Fibroblast of skin of back (primary cell): ENCODE results near the gene DNM2. TPM values are rescaled to one million over a fixed set of nuclear protein-coding genes. Genes with fewer than 3 reads are reported as not detected.
A peak's percentile ranks its signal among the peaks of the same experiment; 100 is the strongest.
"Not testable (repeated sequence)": the region's sequence is repeated elsewhere in the genome, so short reads cannot be mapped to it uniquely, and the experiment has no call there.

Experiments used
- DNase-seq: peaks from one replicate; pipeline ENCODE4 v3.0.0-alpha.2; 2013
- polyA plus RNA-seq, 2 experiments: library from polyadenylated mRNA; unstranded; fragments of 120-200 nt; gene quantifications; one replicate each; pipeline ENCODE4 v1.2.1, GENCODE V29; 2013; ENCODE audit not compliant: insufficient read length in 2 of 2

The DNM2 gene
- 109 TPM for polyA plus RNA-seq (2013, experiment 1 of 2; ENCODE audit: insufficient read length)
- polyA plus RNA-seq (2013, experiment 2 of 2; ENCODE audit: insufficient read length), result 73.0 TPM

DNA sequence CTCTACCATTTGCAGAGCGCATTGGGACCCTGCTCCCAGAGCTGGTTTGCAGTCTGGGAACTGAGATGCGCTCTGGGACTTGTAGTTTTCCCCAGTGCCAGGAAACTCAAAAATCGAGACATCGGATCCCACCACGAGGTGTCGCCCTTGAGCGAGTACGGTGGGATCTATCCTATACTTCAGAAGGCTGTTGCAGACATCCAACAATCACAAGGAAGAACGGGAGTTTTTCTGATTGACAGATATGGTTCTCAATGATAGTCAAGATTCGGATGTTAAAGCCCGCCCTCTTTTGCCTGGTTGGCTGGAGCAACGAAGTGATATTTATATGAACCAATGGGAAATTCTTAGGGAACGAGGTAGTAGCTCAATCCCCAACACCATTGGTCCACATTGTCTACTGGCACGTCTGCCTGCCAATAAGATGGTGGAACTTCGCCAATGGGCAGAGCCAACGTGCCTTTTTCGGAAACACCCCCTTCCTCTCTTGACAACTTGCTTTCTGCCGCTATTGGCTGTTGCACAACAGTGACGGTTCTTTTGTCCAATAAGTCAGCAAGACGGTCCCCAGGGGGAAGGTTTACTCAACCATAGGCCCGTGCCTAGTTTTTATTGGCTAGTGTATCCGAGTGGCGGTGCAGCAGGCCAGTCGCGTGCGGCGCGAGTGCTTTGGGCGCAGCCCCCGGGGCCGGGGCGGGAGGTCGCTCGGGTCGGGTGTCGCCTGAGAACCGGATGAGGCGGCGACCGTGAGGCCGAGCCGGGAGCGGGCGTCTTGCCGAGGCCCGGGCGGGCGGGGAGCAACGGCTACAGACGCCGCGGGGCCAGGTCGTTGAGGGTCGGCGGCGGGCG lies at the start of gene DNM2:
Gene DNM2 (plus strand): TSS at position 724 of the 849 bp plus-strand sequence. CDS start 164 bp downstream, outside the sequence.
- peak; percentile 100 for DNase-seq

DNA sequence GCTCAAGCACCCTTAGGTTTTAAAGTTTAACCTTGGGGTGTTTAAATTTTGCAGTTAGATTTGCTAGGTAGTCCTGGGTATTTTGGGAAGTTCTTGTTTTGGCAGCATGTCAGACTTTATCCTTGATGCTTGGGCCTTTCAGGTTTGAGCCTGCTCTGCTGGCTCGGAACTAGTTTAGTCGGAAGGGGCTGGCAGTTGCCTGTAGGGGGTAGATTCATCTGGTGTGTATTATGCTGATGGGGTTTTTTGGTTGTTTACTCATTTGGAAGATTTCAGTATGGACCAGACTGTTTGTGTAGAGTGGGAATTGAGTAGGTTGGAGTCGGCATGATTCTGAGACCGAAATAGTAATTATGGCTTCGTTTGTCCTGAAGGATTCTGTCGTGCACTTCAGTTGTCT lies 48.6 kb upstream of the DNM2 start:
- no peak for DNase-seq

DNA sequence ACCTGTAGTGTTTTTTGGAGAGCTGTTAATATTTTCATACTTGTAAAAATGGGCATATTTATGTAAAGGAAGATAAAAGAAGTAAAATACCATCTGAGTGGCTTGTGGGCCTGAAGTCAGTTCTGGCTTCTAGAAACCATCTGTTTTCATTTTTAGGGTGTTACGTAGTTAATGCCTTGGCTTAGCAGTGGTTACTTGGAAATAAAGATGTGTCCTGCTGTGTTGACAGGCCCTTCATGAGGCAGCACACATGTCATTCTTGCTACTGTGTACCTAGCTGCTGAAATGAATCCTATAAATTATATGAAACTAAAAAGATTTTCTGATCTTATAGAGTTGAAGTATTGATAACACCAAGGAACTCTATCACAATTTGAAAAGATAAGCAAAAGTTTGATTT lies 47.7 kb upstream of the DNM2 start:
- peak; percentile 53 for DNase-seq

DNA sequence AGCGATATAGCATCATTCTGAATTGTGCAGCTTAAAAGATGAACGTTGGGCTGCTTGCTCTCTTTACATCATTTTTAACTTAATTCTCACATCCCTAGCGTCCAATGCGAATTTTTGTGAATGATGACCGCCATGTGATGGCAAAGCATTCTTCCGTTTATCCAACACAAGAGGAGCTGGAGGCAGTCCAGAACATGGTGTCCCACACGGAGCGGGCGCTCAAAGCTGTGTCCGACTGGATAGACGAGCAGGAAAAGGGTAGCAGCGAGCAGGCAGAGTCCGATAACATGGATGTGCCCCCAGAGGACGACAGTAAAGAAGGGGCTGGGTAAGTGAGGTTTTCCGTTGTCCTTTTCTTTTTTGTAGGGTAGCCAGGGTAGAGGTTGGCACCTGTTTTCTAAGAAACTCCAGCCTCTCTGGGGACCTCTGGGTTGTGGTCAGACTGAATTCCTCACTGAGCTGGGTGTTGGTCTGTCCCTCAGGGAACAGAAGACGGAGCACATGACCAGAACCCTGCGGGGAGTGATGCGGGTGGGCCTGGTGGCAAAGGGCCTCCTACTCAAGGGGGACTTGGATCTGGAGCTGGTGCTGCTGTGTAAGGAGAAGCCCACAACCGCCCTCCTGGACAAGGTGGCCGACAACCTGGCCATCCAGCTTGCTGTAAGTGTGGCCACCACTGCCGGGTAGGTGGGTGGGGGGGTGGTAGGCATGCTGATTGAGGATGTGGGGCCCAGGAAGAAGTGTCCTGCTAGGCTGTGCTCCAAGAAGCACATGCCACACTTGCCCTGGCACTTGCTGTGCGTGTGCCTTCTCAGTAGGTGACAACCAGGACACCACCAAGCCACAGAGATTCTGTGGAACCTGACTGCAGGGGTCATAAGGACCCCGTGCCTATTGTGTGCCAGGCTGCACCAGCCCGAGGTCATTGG lies 46.7 kb upstream of the DNM2 start:
- DNase-seq, result no peak

DNA sequence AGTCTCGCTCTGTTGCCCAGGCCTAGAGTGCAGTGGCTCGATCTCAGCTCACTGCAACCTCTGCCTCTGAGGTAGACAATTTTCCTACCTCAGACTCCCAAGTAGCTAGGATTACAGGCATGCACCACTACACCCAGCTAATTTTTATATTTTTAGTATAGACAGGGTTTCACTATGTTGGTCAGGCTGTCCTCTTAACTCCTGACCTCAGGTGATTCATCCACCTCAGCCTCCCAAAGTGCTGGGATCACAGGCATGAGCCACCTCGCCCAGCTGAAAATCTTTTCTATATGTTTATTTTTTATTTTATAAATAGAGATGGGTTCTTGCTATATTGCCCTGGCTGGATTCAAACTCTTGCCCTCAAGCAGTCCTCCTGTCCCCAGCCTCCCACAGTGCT lies 46.0 kb upstream of the DNM2 start:
- DNase-seq, result not testable (repeated sequence)

DNA sequence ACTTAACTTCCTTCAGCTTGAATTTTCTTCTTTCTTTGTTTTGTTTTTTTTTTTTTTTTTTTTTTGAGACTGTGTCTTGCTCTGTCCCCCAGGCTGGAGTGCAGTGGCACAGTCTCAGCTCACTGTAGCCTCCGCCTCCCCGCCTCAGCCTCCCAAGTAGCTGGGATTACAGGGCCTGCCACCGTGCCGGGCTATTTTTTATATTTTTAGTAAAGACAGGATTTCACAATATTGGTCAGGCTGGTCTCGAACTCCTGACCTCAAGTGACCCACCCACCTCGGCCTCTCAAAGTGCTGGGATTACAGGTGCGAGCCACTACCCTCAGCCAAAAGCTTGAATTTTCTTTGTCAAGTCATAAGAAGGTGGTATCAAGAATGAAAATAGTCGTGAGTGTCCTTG lies 42.7 kb upstream of the DNM2 start:
- not testable (repeated sequence) for DNase-seq

DNA sequence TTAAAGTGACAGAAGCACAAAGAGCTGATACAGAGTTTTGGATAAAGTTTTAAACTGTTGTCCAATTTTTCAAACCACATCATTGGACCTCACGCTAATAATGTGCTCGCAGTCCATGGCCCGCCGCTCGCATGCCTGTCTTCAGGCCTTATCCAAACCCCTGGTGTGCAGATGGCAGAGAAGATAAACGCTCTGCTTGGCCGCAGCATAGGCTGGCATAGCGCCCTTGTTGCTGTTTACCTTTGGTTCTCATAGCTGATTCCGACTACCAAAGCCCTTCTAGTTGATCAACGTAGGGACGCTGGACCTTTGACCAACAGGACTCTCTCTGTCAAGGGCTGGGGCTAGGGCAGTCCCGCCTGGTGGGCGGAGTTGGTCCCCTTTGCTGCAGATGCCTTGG lies 40.1 kb upstream of the DNM2 start:
- DNase-seq, result no peak

DNA sequence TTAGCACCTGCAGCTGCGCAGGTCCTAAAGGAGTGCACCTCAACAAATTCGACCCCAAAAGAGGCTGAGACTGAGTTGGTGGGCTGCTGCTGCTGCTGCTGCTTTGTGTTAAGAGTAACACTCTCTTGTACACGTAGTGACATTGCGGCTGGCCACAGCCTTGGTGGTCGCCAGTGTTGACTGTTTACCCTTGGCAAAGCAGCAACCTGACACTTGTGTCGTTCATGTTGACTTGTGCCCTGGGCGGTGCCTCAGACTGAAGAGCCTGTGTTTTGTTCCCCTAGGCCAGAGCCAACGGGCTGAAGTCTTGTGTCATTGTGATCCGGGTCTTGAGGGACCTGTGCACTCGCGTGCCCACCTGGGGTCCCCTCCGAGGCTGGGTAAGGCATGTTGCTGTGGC lies 39.1 kb upstream of the DNM2 start:
- no peak for DNase-seq

DNA sequence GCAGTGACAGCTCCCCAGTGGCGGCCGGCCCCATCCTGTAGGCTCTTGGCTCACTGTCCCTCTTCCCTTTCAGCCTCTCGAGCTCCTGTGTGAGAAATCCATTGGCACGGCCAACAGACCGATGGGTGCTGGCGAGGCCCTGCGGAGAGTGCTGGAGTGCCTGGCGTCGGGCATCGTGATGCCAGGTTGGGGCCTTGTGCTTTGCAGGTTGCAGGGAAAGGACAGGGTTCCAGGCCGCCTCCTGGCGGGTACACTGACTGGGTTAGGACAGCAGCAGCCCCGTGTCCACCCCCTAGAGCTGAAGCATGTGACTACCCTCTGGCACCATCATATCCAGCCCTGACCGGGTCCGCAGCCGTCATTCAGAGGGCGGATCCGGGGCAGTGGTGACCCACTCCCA lies 38.1 kb upstream of the DNM2 start:
- DNase-seq, result no peak

DNA sequence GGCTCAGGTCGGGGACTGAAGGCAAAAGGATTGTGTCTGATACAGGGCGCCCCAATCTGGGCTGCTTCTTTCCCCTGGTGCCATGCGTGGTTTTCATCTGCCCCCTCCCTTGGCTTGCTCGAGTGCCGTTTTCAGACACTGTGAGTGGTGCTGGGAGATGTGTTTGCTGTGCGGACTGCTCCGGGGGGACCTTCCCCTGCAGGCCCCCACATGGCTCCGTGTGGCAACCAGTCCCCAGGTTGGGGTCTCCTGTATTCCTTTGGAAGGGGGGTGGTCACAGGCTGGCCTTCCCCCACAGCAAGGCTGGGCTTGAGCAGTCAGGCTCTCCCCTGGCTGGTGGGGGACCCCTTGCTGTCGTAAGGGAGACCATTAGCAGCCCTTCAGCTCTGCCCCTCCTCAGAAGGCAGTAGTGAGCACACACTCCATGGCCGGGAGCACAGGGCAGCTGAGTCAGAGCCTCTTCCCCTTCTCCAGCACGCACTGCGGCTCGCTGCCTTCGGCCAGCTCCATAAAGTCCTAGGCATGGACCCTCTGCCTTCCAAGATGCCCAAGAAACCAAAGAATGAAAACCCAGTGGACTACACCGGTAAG lies 37.2 kb upstream of the DNM2 start:
- no peak for DNase-seq

DNA sequence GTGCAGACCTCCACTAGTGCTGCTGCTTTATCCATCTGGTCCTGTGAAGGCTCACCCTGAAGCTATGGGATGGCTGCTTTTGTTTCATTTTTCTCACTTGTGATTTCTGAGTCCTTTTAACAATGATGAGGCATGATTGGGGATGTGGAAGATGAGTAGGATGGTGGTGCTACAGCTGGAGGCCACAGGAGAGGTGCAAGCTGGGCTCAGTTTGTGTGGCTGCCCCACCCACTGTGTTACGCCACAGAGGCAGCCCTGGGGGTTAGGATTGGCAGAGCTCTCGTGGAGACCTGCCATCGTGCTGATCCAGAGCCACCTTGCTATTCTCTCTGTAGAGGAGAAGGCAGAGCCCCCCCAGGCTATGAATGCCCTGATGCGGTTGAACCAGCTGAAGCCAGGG lies 36.2 kb upstream of the DNM2 start:
- no peak for DNase-seq

DNA sequence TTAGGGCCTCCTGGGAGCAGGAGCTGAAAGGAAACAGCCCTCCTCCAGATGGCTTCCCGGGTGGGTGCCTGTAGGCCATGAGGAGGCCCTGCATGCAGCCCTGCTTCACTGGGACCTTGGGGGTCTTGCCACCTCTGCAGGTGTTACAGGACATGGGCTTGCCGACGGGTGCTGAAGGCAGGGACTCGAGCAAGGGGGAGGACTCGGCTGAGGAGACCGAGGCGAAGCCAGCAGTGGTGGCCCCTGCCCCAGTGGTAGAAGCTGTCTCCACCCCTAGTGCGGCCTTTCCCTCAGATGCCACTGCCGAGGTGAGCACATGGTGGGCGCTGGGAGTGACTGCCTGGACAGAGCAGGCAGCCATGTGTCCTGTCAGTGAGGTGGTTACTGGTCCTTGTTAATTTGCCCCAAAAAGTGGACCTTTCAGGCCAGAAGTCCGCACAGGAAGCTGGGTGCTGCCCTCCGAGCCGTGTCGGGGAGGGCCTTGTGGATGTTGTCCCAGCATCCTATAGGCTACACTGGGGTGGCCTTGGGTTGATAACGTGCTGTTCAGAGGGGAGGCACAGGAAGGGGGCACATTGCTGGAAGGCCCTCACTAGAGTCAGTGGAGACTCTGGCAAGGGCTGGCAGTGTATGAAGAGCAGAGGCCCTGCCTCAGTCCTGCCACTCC lies 35.3 kb upstream of the DNM2 start:
- DNase-seq, result no peak

DNA sequence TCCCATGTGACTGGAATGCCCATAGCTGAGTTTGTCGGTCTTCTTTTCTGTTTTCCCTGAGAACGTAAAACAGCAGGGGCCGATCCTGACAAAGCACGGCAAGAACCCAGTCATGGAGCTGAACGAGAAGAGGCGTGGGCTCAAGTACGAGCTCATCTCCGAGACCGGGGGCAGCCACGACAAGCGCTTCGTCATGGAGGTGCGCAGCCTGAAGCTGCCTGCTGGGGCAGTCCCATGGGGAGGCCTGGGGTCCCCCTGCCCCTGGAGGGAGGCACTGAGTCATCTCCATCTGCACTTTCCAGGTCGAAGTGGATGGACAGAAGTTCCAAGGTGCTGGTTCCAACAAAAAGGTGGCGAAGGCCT lies 34.8 kb upstream of the DNM2 start:
- DNase-seq, result no peak

DNA sequence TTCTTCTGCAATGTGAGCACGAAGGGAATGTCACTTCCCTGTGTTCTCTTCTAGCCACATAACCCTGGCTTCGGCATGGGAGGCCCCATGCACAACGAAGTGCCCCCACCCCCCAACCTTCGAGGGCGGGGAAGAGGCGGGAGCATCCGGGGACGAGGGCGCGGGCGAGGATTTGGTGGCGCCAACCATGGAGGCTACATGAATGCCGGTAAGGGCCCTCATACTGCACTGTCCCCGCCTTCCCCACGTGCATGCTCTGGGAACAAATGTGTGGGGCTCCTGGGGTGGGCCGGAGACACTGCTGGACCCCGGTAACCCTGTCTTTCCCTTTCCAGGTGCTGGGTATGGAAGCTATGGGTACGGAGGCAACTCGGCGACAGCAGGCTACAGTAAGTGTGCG lies 34.3 kb upstream of the DNM2 start:
- no peak for DNase-seq

DNA sequence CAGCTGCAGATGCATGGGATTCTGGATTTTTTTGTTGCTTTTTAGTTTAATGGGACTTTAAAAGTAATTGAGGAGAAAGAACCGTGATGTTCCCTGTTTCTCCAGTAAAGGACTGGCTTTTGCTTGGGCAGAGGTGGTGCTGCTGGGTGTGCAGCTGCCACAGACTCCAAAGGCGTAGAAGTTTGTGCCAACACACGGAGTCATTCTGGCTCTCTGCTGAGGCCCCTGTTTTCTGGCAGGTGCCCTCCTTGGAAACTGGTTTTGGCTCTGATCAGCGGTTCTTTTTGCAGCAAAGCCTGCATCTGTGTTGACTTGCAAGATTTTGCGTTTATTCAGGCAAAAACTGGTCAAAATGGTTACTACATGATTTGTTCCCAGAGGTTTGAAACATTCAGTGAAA lies 32.7 kb upstream of the DNM2 start:
- no peak for DNase-seq

DNA sequence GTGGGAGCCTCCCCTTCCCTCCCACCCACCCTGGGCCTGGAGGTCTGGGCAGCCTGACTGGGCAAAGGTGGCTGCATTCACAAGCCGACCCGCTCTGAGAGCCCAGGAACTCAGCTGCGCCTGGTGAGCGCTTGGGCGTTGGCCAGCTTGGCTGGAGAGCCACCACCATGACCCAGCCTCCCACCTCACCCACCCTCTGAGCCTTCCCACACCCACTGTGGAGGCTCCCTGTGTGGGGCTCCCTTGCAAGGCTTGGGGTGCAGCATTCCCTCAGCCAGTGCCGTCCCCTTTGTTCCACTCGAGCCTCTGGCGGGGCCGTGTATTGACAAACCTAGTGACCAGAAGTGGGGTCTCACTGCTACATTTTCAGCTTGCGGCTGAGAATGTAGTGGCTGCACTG lies 31.7 kb upstream of the DNM2 start:
- no peak for DNase-seq

DNA sequence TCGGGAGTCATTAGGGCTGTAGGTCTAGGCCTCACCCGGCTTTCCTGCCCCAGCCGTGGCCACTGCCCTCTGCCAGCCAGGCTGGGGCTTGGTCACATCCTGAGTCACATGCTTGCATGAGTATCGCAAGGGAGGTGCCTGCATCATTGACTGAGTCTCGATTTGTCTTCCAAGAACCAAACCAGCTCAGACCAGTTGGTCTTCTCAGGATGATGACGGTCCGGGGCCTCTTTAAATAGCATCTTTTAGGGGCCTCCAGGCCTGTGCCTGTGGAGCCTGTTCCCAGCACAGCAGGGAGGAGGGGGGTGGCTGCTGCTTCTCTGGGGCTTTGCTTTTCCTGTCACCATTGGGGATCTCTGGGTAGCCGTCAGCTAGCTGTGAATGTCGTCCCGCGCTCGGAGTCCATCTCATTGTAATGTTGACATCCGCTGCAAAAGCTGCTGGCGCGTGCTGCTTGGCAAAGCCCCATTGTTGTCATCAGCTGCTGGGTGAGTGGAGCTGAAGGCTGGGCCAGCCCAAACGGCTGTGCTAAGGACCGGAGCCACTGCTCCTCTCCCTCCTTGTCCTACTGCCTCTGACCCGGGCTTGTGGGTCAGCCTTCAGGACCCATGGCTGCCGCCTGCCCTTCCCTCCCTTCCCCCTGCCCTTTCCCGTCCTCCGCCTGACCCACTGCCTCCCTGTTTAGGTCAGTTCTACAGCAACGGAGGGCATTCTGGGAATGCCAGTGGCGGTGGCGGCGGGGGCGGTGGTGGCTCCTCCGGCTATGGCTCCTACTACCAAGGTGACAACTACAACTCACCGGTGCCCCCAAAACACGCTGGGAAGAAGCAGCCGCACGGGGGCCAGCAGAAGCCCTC lies 31.0 kb upstream of the DNM2 start:
- no peak for DNase-seq

DNA sequence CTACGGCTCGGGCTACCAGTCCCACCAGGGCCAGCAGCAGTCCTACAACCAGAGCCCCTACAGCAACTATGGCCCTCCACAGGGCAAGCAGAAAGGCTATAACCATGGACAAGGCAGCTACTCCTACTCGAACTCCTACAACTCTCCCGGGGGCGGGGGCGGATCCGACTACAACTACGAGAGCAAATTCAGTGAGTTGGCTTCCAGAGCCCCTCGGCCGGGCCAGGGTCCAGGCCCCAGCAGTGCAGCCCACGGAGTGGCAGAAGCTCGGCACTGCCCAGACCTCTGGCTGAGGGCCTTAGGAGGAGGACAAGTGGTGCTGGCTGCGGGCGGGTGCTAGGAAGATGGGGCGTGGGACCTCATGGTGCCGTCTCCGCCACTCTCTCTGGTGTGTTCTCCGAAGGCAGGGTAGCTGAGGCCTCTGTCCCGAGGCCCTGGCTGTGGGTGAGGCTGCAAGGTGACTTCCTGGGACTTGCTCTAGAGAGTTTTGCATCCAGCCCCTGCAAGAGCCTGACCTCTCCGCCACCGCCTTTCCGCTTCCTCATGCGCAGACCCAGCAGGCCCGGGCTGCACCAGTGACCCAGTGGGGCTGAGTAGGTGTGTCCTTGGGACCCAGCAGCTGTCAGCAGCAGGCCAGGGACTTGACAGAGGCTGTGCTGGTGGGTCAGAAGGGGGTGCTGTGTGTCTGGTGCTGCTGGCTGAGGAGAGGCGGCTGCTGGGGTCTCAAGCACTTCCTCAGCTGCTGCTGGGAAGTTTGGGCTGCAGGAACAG lies 30.2 kb upstream of the DNM2 start:
- DNase-seq, result no peak

DNA sequence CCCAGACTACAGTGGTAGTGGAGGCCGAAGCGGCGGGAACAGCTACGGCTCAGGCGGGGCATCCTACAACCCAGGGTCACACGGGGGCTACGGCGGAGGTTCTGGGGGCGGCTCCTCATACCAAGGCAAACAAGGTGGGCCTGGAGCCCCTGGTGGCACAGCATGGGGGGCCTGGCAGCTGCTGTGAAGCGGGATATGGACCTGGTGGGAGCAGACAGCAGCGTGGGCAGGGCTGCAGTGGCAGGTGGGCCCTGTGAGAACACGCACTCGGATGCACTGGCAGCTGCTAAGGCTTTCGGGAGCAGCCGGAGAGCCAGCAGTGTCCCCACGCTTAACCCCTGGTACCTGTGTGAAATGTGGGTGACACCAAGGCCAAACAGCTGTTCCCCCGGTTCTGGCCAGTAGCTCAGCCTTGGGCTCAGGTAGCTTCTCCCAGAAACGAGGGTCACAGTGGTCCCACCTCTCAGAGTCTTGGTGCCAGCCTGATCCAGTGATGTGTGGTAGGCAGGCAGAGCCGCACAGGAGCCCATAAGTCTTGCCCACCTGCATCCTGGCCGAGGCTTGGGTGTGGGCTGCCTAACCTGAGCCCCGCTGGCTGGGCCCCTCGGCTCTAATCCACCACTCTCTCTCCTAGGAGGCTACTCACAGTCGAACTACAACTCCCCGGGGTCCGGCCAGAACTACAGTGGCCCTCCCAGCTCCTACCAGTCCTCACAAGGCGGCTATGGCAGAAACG lies 29.2 kb upstream of the DNM2 start:
- DNase-seq, result no peak

DNA sequence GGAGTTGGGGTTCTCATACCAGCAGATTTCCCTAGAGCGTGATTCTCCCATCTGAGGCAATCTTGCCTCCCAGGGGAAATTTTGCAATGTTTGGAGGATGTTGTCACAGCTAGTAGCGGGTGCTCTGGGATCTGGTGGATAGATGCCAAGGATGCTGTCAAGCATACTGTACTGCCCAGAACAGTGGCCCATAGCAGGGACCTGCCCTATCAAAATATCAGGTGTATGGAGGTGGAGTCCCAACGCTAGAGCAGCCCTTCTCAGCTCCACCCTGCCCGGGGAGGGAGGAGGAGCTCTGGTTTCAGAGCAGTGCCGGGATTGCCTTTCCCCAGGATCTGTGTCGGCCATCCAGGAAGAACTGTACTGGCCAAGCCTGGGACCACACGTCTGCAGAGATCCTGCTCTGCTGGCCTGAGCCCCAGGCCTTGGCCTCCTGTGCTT lies 27.5 kb upstream of the DNM2 start:
- DNase-seq, result no peak
